ENCODE measurements around the gene DTNB.

Gene DTNB

DNA sequence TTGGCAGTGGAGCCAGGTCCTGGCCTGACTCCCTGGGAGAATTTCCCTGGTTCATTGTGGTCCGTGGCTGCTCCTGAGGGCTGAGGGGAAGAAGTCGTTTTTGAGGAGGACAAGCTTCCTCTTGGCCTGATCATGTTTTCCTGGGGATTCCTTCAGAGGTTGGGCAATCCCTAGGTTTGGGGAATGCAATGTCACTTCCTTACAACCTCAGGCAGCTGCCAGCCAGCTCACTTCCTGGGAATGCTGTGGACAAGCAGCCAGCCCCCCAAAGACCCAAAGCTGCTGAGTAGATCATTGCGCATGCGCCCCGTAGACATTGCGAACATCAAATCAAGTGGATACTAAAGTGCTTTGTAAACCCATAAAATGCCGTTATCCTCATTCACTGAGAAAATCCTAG, 324.0 kb downstream of the DTNB start:
- TF ChIP-seq, protein P1, sequence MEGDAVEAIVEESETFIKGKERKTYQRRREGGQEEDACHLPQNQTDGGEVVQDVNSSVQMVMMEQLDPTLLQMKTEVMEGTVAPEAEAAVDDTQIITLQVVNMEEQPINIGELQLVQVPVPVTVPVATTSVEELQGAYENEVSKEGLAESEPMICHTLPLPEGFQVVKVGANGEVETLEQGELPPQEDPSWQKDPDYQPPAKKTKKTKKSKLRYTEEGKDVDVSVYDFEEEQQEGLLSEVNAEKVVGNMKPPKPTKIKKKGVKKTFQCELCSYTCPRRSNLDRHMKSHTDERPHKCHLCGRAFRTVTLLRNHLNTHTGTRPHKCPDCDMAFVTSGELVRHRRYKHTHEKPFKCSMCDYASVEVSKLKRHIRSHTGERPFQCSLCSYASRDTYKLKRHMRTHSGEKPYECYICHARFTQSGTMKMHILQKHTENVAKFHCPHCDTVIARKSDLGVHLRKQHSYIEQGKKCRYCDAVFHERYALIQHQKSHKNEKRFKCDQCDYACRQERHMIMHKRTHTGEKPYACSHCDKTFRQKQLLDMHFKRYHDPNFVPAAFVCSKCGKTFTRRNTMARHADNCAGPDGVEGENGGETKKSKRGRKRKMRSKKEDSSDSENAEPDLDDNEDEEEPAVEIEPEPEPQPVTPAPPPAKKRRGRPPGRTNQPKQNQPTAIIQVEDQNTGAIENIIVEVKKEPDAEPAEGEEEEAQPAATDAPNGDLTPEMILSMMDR (IDR thresholded peaks at IDR 0.05; ENCODE audit: low read length, missing control alignments) = no peak
- H3K4me3 ChIP-seq (replicated peaks; ENCODE audit: low read depth, low read length) = no peak overlapping the region
- peak; percentile 74 for DNase-seq (ENCODE audit: low read depth)

DNA sequence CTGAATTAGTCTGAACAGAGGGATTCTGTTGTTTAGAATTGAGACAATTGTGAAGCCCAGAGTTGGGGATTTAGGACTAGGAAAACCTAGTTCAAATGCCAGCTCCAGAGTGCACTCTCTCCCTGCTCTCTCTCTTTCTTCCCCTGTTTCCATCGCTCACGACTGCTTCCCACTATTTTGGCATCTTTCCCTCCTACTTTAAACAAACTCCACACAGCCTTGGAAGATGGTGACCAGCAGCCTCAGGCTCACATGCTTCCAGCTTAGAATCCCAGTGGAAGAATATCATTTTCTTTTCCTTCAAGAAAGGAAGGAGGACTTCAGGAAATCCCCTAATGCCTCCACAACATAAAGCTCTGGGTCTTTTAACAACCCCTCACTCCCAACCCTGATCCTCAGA, 325.5 kb downstream of the DTNB start:
- no peak for DNase-seq (ENCODE audit: low read depth)
- TF ChIP-seq, protein P1 (IDR thresholded peaks at IDR 0.05; ENCODE audit: low read length, missing control alignments) = no peak
- H3K4me3 ChIP-seq (replicated peaks; ENCODE audit: low read depth, low read length) = no peak overlapping the region

DNA sequence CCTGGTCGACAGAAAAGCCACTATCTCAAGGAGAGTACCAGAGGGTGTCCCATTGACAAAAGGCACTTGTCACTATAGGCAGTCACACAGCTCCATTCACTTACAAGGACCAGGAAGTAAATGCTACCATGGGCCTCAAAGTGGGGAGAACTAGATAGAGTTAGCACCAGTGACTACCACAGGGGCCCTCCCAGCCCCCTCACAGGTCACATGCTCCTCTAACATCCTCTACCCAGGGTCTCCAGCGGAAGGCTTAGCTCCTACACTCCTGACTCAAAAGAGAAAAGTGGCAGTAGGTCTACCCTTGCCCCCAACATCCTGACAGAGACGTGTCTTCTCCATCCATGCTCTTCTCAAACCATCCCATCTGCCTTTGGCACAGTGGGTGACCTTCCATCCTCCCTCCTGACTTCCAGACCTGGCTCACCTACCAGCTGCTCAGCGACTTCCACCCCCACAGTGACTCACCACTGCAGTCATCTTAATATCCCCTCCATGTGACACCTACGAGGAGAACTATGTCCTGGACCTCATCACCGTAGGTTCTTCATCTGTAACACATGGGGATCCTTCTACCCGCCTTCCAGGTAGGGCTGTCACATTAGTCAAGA, 326.1 kb downstream of the DTNB start:
- TF ChIP-seq, protein P1 (IDR thresholded peaks at IDR 0.05; ENCODE audit: low read length, missing control alignments) = no peak
- DNase-seq (ENCODE audit: low read depth) = no peak
- no peak overlapping the region for H3K4me3 ChIP-seq (replicated peaks; ENCODE audit: low read depth, low read length)

DNA sequence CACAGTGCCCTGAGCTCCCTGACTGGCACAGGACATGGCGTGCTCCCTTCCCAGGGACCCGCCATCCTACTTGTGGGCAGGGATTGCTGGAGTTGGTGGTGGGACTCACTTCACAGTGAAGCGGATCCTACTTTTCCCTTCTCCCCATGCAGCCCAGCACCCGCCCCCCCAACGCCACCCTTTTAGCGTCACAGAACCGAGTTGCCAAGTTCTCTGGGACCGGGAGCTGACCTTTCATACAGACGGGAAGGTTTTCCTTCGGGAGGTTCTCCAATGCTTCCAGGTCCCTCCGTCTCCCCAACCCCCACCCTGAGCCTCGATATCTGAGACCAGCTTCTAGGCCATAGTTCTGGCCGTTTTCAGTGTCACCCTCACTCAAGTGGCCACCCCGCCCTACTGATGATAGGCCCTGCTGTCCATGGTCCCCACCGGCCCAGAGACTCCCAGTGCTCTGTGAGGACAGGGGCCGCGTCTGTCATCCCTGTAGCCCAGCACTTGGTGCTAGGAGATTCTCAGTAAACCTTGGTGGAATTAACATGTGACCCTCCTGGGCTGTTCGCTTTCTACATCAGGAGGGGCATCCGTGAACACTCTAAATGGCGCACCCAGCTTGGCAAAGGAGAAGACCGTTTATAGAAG, 330.1 kb downstream of the DTNB start:
- DNase-seq (ENCODE audit: low read depth) = no peak
- TF ChIP-seq, protein P1 (IDR thresholded peaks at IDR 0.05; ENCODE audit: low read length, missing control alignments) = no peak
- no peak overlapping the region for H3K4me3 ChIP-seq (replicated peaks; ENCODE audit: low read depth, low read length)

DNA sequence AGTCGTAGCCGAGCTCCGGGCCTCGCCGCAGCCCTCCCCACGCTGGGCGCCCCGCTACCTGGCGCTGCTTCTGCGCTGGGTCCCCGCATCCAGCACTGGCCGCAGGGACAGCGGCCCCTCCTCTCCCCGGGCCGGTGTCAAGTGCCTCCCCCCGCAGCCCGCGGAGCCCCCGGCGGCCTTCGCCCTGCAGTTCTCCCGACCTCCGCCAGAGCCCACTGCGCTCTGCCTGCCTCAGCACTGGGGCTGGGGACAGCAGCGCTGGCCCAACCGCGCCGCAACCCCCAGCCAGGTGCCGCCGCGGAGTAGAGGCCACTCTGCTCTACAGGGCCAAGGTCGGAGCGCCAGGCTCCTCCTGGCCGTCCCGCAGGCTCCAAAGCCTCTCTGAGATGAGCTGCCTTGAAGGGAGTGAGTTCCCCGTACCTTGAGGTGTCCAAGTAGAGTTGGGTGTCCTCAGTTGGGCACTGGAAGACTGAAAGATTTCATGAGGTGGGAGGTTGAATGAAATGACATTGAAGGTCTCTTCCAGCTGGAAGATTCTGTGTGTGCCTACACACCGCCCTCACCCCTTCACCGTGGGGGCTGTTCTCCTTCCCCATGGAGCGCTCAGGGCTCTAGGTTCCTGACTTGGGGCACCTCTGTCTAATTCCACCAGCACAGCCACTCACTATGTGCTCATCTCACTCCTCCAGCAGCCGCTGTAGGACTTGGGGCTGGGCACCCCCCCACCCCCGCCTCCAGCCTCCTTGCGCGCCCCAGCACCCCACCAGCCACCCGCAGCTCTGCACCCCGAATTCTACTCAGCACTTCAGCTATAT, 330.8 kb downstream of the DTNB start:
- peak overlapping the region; percentile 50 for H3K4me3 ChIP-seq (replicated peaks; ENCODE audit: low read depth, low read length)
- DNase-seq (ENCODE audit: low read depth) = peak; percentile 84
- TF ChIP-seq, protein P1 (IDR thresholded peaks at IDR 0.05; ENCODE audit: low read length, missing control alignments) = peak; percentile 62

DNA sequence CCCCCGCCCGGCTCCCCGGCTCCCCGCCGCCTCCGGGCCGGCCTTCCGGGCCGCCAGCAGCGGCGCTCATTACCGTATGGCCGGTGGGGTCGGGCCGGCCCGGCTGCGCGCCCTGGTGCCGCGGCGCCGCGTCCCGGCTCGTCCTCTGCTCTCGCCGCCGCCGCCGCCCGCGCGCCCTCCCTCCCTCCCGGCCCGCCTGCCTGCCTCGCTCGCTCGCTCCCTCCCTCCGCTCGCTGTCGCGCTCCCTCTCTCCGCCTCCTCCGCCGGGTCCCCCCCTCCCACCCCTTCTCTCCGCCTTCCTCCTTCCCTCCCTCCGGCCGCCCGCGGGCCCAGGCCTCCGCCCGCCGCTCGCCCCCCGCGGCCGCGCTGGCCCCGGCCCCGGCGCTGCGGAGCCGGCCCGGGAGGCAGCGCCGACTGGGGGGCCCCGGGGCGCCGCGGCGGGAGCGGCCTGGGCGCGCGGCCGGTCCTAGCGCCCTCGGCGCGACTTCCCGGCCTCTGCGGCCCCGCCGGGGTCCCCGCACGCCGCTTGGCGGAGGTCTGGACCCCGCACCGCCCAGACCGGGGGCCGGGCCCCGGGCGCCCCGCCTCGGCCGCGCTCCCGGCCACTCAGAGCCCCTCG, 331.5 kb downstream of the DTNB start, which contains the start of gene DNMT3A:
Gene DNMT3A (minus strand): TSS at position 173 of the 619 bp plus-strand sequence. CDS start 27,941 bp downstream, outside the sequence.
- peak within 1 kb of the TSS; percentile 58 for H3K4me3 ChIP-seq (replicated peaks; ENCODE audit: low read depth, low read length)
- TF ChIP-seq, protein P1 (IDR thresholded peaks at IDR 0.05; ENCODE audit: low read length, missing control alignments) = no peak

More for the DNA sequence above, 331.5 kb downstream of the DTNB start, which contains the start of gene DNMT3A:
- peak; percentile 66 for DNase-seq (ENCODE audit: low read depth)

Measured in fibroblast of pulmonary artery (primary cell).